ENCODE results near the gene SENP1. TPM values are rescaled to one million over a fixed set of nuclear protein-coding genes. Genes with fewer than 3 reads are reported as not detected.

SENP1 gene
- total and polyA plus RNA-seq, 9 donors, result 6.2 to 28.9 (median 19.7) TPM

DNA sequence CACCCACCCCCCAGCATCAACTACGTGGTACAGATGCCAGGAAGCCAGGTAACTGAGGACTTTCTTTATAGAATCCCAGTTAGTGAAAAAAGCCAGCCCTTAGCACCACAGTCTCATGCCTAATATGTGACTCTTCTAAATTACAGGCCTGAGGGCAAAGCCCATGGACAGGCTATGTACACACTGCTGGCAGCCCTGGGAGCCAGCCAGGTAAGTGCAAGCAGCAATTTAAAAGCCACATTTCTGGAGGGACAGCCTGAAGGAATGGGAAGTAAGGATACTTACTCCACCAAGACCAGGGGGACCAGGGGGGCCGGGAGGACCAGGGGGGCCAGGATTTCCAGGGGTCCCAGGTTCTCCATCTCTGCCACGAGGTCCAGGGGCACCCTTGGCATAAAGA lies 108.6 kb downstream of the SENP1 start:
- no peak overlapping the region for H3K4me3 ChIP-seq
- H3K4me1 ChIP-seq (ENCODE audit: insufficient read depth), result peaks cover 4% of the 10 kb centered on the region
- WGBS, 3 donors, result 65 to 80% (median 69%) methylated on average over 3 of the region's 3 CpGs
- H3K36me3 ChIP-seq, result no peaks in the 10 kb centered on the region
- H3K27me3 ChIP-seq, result no peaks in the 10 kb centered on the region
- no peak for TF ChIP-seq CTCF (IDR thresholded peaks at IDR 0.05)
- no peak for TF ChIP-seq POLR2A (IDR thresholded peaks at IDR 0.05)
- TF ChIP-seq EP300 (IDR thresholded peaks at IDR 0.05), result no peak
- H3K9me3 ChIP-seq, result no peaks in the 10 kb centered on the region
- intact Hi-C loops (cut with DNase I), result no loop called here
- H3K27ac ChIP-seq, result no peak overlapping the region
- DNase-seq, result no peak

- intact Hi-C loops (cut with DNase I), result no loop called here
- 3 to 5% (median 4%) methylated on average over 4 of the region's 4 CpGs for WGBS, 3 donors
- peak in 4 of 5 donors; percentile 51 to 61 (median 56) for DNase-seq
- no peak overlapping the region for H3K4me3 ChIP-seq
- H3K27me3 ChIP-seq, result no peaks in the 10 kb centered on the region
- H3K9me3 ChIP-seq, result no peaks in the 10 kb centered on the region
- no peaks in the 10 kb centered on the region for H3K4me1 ChIP-seq (ENCODE audit: insufficient read depth)
- H3K36me3 ChIP-seq, result no peaks in the 10 kb centered on the region
- H3K27ac ChIP-seq, result no peak overlapping the region
- no peak for TF ChIP-seq CTCF (IDR thresholded peaks at IDR 0.05)
Observed at GRCh38 chr12:47995981-47996401, 109.9 kb downstream of the SENP1 start.

GRCh38 chr12:47993491-47993890 lies 112.4 kb downstream of the SENP1 start:
- no peaks in the 10 kb centered on the region for H3K27me3 ChIP-seq
- intact Hi-C loops (cut with DNase I), result no loop called here
- DNase-seq, result no peak
- no peaks in the 10 kb centered on the region for H3K36me3 ChIP-seq
- no peaks in the 10 kb centered on the region for H3K9me3 ChIP-seq
- H3K27ac ChIP-seq, result no peak overlapping the region
- H3K4me3 ChIP-seq, result no peak overlapping the region
- H3K4me1 ChIP-seq (ENCODE audit: insufficient read depth), result no peaks in the 10 kb centered on the region
- WGBS, 3 donors, result 92 to 100% (median 94%) methylated on average over 5 of the region's 5 CpGs
- TF ChIP-seq POLR2A (IDR thresholded peaks at IDR 0.05) (no peak), EP300 (IDR thresholded peaks at IDR 0.05) (no peak)

Small RNA genes lying within 50 kb of the gene (microRNA-seq; reads per million reads assigned to microRNA genes)
- gene MIR6505, result 1.3 to 1.6 (median 1.5) reads per million in 3 donors

Small RNA genes lying within 50 kb of the gene (small RNA-seq; reads per million reads assigned to genes)
- gene MIR6505 (not detected), gene RNU6-1203P (not detected)

Other genes with a start within 250 kb of the SENP1 start
- gene VDR, start 201.1 kb downstream of the SENP1 start, total RNA-seq, result 1 to 10 TPM in 5 of 7 donors, under 1 TPM in 2; 0.71 to 2.7 (median 1.1) TPM
- 1 to 10 TPM in 1 of 2 donors, under 1 TPM in 1; 0.31 to 1.1 TPM for gene VDR, start 201.1 kb downstream of the SENP1 start, polyA plus RNA-seq
- gene TMEM106C, start 142.5 kb downstream of the SENP1 start, total RNA-seq, result 10 to 100 TPM; 31.1 to 87.5 (median 55.0) TPM
- 100 to 1,000 TPM in 1 of 2 donors, 10 to 100 TPM in 1; 52.0 to 110 TPM for gene TMEM106C, start 142.5 kb downstream of the SENP1 start, polyA plus RNA-seq
- 1 to 10 TPM in 5 of 7 donors, under 1 TPM in 1, not detected in 1; 0.72 to 1.5 (median 1.1) TPM for gene COL2A1, start 101.6 kb downstream of the SENP1 start, total RNA-seq
- under 1 TPM; 0.05 to 0.30 TPM for gene COL2A1, start 101.6 kb downstream of the SENP1 start, polyA plus RNA-seq
- 100 to 1,000 TPM in 4 of 7 donors, 10 to 100 TPM in 3; 43.0 to 133 (median 111) TPM for gene PFKM, start 13.3 kb upstream of the SENP1 start, total RNA-seq
- 10 to 100 TPM; 60.8 to 80.9 TPM for gene PFKM, start 13.3 kb upstream of the SENP1 start, polyA plus RNA-seq
- gene ASB8, start 51.4 kb upstream of the SENP1 start, total RNA-seq, result 10 to 100 TPM; 18.8 to 41.4 (median 29.4) TPM
- 10 to 100 TPM; 18.8 to 51.6 TPM for gene ASB8, start 51.4 kb upstream of the SENP1 start, polyA plus RNA-seq
- gene CCDC184, start 77.6 kb upstream of the SENP1 start, total RNA-seq, result 10 to 100 TPM in 1 of 7 donors, 1 to 10 TPM in 6; 3.9 to 16.6 (median 6.0) TPM
- gene CCDC184, start 77.6 kb upstream of the SENP1 start, polyA plus RNA-seq, result 1 to 10 TPM; 3.4 to 6.9 TPM
- gene OR10AD1, start 97.2 kb upstream of the SENP1 start, total RNA-seq, result not detected
- gene OR10AD1, start 97.2 kb upstream of the SENP1 start, polyA plus RNA-seq, result not detected
- gene ZNF641, start 244.8 kb upstream of the SENP1 start, total RNA-seq, result 10 to 100 TPM; 18.5 to 50.0 (median 36.6) TPM
- 10 to 100 TPM; 14.0 to 50.3 TPM for gene ZNF641, start 244.8 kb upstream of the SENP1 start, polyA plus RNA-seq

All from ovary (tissue), 9 donors.